GM18508 (cell line): Measurements from ENCODE around the gene SLC12A1.

Source experiments
- ATAC-seq: cut with Tn5 transposase; IDR thresholded peaks from one replicate; pipeline ENCODE4 v1.9.1; 2021; ENCODE audit warnings: moderate number of reproducible peaks; ENCODE audit not compliant: insufficient read depth, unreplicated experiment

The SLC12A1 gene

DNA sequence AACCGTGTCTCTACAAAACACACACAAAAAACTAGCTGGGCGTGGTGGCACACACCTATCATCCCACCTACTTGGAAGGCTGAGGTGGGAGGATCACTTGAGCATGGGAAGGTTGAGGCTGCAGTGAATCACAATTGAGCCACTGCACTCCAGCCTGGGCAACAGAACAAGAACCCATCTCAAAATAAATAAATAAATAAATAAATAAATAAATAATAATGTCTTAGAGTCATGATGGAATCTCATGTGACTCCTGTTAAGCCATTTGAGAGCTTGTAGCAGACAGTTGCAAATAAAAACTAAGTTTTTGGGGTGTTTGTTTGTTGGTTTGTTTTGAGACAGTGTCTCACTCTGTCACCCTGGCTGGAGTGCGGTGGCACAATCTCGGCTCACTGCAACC, 33.2 kb downstream of the SLC12A1 start:
- ATAC-seq: no peak

DNA sequence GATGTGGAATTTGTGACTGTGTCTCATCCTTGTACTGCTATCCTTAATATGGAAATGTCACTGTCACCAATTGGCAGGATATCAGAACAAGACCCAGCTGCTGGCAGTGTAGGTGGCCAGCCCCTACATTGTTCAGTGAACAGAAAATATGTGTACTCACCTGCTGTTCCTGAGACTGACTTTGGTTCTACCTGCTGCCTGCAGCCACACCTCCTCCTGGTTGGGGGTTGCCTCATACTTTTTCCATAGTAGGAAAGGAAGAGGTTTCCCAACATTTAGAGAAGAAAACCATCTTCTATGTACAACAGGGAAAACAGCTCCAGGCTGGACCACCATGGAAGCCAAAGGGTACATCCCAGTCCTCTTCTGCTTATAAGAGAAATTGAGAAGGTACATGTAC, 35.9 kb downstream of the SLC12A1 start:
- no peak for ATAC-seq

DNA sequence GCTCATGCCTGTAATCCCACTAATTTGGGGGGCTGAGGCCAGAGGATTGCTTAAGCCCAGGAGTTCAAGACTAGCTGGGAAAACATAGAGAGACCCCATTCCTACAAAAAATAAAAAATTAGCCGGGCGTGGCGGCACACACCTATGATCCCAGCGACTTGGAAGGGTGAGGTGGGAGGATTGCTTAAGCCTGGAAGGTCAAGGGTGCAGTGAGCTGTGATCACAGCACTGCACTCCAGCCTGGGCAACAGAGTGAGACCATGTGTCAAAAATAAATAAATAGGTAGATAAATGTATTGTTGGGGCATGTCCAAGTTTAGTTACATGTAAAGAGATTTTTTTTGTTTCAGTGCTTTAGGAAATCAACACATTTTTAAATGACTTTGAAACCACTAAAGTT, 36.4 kb downstream of the SLC12A1 start:
- ATAC-seq: no peak

DNA sequence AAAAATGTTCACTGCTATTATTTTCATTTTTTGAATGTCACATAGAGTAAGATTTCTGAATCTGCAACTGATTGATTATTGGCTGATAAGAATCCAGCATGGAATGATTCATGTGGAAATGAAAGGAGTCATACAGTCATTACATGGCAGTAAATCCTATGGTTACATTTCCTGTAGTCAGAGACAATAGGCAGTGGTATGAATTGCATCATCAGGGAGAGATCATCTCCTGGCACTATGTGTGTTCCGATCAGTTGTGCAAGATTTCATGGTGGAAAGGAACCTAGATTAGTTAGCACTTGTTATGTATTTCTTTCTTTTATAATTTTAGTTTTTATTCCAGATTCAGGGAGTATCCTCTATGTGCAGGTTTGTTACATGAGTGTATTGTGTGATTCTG, 38.8 kb downstream of the SLC12A1 start:
- no peak for ATAC-seq

GRCh38 chr15:48248414-48248813, 42.3 kb downstream of the SLC12A1 start:
- no peak for ATAC-seq

GRCh38 chr15:48250640-48251076, 44.6 kb downstream of the SLC12A1 start:
- no peak for ATAC-seq

DNA sequence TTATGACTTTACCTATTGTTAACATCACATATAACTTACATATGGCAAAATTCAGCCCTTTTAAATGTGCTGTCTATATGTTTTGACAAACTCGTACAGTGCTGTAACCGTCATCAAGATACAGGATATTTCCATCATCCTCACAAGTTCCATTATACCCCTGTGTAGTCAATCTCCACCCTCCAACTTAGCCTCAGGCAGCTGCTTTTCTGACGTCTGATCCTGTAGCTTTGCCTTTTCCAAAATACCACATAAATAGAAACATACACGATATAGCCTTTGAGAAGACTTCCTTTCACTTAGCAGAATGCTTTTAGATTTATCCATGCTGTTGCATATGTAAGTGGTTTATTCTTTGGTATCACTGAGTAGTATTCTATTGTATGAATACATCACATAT, 47.1 kb downstream of the SLC12A1 start:
- ATAC-seq: no peak

DNA sequence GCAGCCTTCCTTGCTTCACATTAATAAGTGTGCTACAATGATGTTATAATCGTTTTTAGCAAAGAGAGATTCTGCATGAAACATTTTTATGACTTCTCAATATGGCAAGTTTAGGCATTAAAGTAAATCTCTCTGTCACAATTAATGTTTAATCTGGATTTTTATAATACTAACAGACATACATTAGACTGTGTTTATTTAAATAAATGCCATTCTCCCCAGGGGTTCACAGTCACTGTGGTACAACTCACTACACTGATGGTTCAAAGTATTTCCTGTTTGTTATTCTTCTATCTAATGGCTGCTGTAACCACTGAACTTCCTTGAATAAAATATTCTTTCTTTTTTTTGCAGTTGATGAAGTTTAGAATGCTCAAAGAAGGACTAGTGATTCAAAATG, 59.0 kb downstream of the SLC12A1 start:
- ATAC-seq: no peak

DNA sequence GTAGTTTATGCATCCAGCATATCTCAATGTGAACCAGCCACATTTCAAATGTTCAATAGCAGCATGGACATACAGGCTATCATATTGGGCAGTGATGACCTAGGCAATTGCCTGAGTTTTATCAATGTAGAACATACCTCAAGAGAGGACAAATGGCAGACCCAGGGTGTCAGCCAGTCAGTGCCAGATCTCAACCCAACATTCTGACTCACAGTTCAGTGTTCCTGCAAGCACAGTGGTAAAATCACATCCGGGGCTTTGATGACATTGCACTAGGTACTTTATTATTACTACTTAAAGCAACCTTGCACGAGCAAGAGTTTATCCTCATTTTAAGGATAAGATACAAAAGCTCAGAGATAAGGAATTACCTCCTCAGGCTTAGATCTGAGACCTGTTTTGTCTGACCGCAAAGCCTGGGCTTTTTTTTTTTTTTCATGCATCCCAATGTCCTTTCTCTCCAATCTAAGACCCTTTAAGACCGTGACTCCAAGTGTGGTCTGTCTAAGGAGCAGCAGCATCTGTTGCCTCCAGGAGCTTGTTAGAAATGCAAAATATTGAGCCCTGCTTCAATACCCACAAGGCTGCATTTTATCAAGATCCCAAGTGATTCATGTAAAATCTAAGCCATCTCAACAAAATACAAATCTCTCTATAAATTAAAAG, 60.1 kb downstream of the SLC12A1 start:
- no peak for ATAC-seq

DNA sequence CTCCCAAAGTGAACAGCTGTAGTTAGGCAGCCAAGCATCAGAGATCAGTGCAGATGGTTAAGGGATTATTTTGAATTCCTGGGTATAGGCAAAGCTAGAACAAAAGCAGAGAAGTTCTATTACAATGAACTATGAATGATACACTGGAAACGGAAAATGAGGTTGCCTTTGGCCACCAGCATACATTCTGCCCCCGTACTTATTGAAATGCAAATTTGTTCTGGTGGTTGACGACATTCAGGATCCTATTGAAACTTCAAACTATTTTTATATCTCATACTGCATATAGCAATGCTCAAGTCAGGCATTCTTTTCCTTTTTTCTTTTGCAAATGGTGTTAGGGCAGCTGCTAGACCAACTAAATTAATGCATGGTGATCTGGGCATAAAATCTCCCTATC, 61.7 kb downstream of the SLC12A1 start:
- ATAC-seq: no peak

- no peak for ATAC-seq
Observed at GRCh38 chr15:48273049-48273448, 66.9 kb downstream of the SLC12A1 start.

DNA sequence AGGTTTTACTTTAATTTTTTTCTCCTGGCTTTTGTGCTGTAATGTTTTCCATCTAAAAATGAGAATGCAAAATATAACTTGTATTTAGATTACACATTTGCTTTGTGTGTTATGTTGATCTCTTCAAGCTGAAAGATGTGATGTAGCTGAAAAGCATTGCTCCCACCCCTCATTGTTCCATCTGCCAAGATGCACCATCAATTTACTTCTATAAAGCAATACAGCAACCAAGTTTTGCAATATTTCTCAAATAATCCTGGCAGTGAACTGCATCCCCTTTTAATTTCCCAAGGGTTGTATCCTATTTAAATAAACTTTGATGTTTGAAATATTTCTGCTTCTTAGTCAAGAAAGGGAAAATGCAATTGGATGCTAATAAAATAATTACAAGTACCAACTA, 72.6 kb downstream of the SLC12A1 start:
- no peak for ATAC-seq

- no peak for ATAC-seq
Observed at GRCh38 chr15:48279608-48280007, 73.5 kb downstream of the SLC12A1 start.

GRCh38 chr15:48281674-48282073, 75.6 kb downstream of the SLC12A1 start:
- no peak for ATAC-seq

- ATAC-seq: no peak
Observed at GRCh38 chr15:48282216-48282615, 76.1 kb downstream of the SLC12A1 start.

GRCh38 chr15:48283396-48284145, 77.5 kb downstream of the SLC12A1 start:
- no peak for ATAC-seq

- no peak for ATAC-seq
Observed at GRCh38 chr15:48285329-48286214, 79.5 kb downstream of the SLC12A1 start.

GRCh38 chr15:48289628-48290027, 83.5 kb downstream of the SLC12A1 start:
- ATAC-seq: no peak

DNA sequence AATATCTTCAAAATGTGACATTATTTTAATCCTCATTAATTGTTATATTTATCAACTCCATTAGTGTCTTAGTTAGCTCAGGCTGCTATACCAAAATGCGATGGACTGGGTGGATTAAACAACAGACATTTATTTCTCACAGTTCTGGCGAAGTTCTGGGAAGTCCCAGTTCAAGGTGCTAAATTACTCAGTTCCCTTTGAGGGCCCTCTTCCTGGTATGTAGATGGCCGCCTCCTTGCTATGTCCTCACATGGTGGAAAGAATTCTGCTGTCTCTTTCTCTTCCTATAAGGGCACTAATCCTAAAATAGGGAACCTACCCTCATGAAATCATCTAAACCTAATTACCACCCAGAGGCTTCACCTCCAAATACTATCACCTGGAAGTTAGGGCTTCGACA, 86.4 kb downstream of the SLC12A1 start:
- ATAC-seq: no peak

- no peak for ATAC-seq
Observed at GRCh38 chr15:48297668-48298067, 91.6 kb downstream of the SLC12A1 start.

- no peak for ATAC-seq
Observed at GRCh38 chr15:48298914-48299313, 92.8 kb downstream of the SLC12A1 start.
